HEK293 (cell line): ENCODE data around the gene LGALS12.

ENCODE experiments used
- CTCF ChIP-seq: fragments of 450-650 bp; formaldehyde crosslinking; IDR thresholded peaks from 2 replicates; pipeline ENCODE4 v1.5.1; 2016; ENCODE audit warnings: missing biosample characterization, missing genetic modification characterization
- PBX3 ChIP-seq: sonication (generic); formaldehyde crosslinking; IDR thresholded peaks from 2 replicates; pipeline ENCODE4 v1.8.1; 2022; ENCODE audit warnings: mild to moderate bottlenecking, moderate library complexity, missing genetic modification reagents
- TCF7L2 ChIP-seq: IDR thresholded peaks from 2 replicates; pipeline ENCODE4 v1.6.1; 2011; ENCODE audit warnings: low read depth, mild to moderate bottlenecking, inconsistent platforms, low read length, moderate library complexity, borderline replicate concordance
- ZFP41 ChIP-seq: fragments of 450-650 bp; formaldehyde crosslinking; IDR thresholded peaks from 2 replicates; pipeline ENCODE4 v1.5.1; 2016; ENCODE audit warnings: missing biosample characterization, missing genetic modification characterization, borderline replicate concordance
- ZNF391 ChIP-seq: fragments of 450-650 bp; formaldehyde crosslinking; IDR thresholded peaks from 2 replicates; pipeline ENCODE4 v1.5.1; 2016; ENCODE audit warnings: low read depth, missing biosample characterization, missing genetic modification characterization, borderline replicate concordance

GRCh38 chr11:63462137-63462536 is 43.7 kb upstream of the LGALS12 start:
- TF ChIP-seq CTCF (tag by site-specific recombination) (no peak), ZNF391 (no peak), TCF7L2 (no peak), PBX3 (CRISPR knock-in tag) (no peak), ZFP41 (tag by site-specific recombination) (no peak)
